ENCODE results near the gene GOLGA6L7. TPM values are rescaled to one million over a fixed set of nuclear protein-coding genes. Genes with fewer than 3 reads are reported as not detected.
A peak's percentile ranks its signal among the peaks of the same experiment; 100 is the strongest.
"Not testable (repeated sequence)": the region's sequence is repeated elsewhere in the genome, so short reads cannot be mapped to it uniquely, and the experiment has no call there.

GOLGA6L7 gene
- total RNA-seq = not detected in 2 replicates

DNA sequence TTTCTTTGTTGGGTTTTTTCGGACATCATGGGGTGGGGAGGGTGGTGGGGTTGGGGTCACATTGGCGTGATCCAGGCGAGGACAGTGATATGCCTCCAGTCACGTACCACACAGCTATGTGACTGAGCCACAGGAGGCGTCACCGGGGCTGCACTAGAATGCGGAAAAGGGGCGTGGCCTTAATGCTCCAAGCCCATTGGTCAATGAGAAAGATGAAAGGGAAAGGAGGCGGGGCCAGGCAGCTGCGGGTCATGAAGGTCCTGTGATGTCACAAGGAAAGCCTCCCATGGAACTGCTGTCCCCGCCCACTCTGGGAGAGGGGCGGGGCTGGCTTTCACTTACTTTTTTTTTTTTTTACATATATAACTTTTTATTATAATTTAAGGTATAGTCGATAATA, at the start of gene GOLGA6L7:
TSS of gene GOLGA6L7 (minus strand) at position 124 of the 400 bp plus-strand sequence. CDS start at position 29, 95 bp downstream.
- DNase-seq (ENCODE audit: low read depth in 2 of 2) = not testable (repeated sequence)

DNA sequence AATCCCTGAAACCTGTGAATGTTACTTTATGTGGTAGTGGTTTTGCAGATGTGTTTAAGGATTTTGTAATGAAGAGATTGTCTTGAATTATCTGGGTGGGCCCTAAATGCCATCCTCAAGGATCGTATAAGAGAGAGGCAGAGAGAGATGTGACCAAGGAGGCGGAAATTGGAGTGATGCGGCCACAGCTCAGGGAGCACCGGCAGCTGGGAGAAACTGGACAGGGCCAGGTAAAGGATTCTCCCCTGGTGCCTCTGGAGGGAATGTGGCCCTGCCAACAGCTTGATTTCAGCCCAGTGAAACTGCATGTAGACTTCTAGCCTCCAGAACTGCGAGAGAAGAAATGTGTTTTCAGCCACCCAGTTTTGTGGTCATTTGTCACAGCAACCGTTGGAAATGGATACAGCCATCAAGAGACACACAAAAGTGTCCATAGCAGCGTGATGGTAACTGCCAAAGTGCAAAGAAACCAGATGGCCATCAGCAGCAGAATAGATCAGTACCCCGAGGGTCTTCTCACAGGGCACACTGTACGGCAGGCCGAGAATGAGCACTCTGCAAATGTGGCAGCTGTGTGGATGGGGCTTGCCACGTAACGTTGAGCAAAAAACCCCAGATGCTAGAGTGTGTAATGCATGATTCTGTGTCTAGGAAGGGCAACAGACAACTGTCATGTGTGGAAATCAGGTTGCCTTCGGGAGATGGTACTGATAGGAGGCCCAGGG, 49.6 kb upstream of the GOLGA6L7 start:
- no peak for DNase-seq (ENCODE audit: low read depth in 2 of 2)

DNA sequence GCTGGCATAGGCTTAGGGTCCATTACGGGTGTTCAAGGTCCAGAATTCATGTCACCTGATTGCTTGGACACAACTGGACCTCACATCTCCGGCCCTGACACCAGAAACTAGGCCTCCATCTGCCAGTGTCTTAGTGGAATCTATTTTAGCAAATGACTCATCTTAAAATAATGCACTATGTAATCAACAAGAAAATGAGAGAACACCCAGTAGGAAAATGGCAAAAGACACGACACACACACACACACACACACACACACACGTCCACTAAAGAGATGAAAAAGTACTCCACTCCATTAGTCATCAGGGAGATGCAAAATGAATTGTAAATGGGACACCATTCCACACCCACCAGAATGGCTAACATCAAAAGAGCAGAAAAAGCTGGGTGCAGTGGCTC, 48.5 kb upstream of the GOLGA6L7 start:
- DNase-seq (ENCODE audit: low read depth in 2 of 2) = peak in 1 of 2 donors; percentile 52

DNA sequence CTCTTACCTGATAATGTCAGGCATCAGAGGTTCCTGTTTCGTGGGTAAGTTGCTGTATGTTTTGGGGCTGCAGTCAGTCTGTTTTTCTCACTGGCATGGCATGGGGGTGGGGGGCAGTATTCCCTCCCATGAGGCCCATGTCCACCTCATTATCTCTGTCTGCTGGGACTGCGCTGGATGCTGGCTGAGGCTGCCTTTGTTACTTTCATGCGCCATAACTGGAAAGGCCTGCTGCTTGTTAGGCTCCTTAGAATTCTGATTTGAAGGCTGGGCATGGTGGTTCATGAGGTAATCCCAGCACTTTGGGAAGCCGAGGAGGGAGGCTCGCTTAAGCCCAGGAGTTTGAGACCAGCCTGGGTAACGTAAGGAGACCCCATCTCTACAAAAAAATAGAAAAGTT, 47.1 kb upstream of the GOLGA6L7 start:
- no peak for DNase-seq (ENCODE audit: low read depth in 2 of 2)

DNA sequence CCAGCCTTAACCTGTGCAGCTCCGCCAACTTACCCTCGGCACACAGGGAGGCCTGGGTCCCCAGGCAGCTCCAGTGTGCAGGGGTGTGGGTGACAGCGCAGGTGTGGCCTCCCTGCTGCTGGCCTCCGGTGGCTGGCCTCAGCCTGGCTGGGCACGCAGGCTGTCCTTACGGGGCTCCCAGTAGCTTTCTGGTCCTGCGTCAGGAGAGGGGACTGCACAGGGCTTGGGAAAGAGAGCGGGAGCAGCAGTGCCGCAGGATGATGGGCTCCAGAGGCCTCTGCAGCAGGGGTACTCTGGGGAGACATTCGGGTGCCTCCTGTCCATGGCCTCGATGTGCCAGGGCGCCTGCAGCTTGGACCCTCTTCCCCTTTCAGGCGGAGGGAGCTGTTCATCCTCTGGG, 46.7 kb upstream of the GOLGA6L7 start:
- DNase-seq (ENCODE audit: low read depth in 2 of 2) = no peak

DNA sequence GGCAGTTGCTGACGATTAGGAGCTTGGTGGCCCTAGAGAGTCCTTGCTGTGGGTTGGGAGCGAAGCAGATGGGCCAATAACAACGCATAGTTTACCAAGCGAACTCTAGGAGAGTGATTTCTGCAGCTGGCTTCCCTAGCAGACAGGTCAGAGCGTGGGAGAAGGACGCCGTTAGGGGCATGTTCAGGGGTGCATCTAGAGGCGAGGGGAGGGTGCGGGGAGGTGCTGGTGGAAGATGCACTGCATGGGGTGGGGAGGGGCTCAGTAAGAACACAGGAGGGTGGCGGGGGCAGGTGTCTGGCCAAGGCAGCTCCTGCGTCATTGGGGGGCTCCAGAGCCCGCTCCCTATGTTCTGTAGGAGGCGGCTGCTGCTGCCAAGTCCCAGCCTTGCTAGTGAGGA, 46.2 kb upstream of the GOLGA6L7 start:
- DNase-seq (ENCODE audit: low read depth in 2 of 2) = no peak

GRCh38 chr15:28892789-28893610, 44.6 kb upstream of the GOLGA6L7 start:
- DNase-seq (ENCODE audit: low read depth in 2 of 2) = no peak

DNA sequence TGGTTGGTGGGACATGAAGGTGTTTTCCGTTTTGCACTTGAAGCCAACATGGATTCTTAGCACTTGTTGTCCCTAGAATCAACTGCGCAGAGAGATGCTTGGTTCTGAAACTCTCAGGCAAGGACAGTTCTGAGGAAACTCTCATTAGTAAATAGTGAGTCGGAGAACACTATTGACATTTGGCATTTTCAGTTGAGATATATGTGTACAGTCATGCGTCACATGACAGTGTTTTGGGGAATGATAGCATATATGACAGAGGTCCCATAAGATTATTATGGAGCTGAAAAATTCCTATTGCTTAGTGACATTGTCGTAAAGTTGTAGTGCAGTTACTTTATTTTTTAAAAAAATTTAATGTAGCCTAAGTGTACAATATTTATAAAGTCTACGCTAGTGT, 43.1 kb upstream of the GOLGA6L7 start:
- no peak for DNase-seq (ENCODE audit: low read depth in 2 of 2)

DNA sequence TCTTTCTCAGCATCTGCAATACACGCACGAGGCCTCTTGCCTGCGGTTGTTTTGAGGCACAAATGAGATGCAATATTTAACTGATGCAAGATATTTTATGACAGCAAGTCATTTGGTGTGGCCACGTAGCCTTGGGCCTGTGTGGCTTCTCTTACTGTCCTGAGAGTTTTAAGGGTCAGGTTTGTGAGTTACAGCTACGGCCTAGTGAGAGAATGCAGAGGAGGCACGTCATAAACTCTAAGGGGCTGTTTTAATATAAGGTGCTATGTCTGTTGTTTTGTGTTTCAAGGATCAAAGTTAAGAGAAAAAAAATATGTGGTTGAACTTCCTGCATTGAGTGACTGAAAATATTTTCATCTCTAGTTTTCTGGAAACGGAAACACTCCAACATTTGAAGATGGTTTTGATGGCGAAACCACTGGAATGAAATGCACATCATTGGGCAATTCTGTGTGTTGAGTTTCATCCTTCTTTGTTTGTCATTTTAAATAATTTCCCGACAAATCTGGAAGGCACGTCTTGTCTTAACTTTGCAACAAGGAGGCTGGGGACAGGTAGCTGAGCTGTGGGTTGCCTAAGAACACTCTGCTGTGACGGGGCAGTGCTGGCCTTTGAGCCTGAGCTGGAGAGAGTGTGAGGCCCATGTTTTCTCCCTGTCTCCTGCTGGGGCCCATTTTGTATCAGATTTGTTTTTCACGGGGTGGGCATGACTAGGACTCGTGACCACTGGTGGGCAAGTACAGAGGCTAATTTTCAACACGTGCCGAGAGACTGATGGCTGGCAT, 42.5 kb upstream of the GOLGA6L7 start:
- no peak for DNase-seq (ENCODE audit: low read depth in 2 of 2)

- DNase-seq (ENCODE audit: low read depth in 2 of 2) = not testable (repeated sequence)
Observed at GRCh38 chr15:28890291-28890690, 41.8 kb upstream of the GOLGA6L7 start.

DNA sequence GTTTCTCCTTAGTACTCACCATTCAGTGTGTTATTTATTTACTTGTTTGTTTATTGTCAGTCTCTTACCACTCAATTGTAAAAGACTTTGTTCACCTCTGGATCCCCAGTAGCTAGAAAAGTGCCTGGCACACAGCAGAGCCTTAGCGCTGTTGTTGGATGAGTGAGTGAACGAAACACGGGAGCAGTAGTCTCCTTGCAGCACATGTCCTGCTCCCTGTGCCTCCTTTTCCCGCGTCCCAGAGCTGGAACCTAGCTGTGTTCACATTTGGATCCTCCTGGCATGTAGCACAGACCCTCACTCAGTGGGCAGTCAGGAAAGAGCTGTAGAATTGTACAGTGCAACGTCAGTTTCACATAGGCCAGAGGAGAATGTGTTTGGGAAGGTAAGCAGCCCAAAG, 41.4 kb upstream of the GOLGA6L7 start:
- DNase-seq (ENCODE audit: low read depth in 2 of 2) = not testable (repeated sequence)

DNA sequence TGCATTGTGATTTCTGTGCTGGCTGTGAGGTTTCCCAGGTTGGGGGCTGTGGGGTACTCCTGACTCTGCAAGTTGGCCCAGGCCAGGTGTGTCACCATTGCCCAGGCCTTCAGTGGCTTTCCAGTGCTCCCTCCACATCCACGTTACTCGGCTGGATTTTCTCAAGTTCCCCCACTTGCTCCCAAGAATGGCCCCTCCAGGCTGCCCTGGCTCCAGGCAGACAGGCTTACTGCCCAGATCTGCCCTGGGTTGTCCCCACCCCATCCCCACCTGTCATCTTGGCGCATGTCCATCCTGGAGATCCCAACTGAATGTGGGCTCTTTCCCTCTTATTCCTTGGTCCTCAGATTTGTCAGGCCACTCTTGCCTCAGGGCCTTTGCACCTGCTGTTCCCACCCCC, 40.9 kb upstream of the GOLGA6L7 start:
- no peak for DNase-seq (ENCODE audit: low read depth in 2 of 2)

- no peak for DNase-seq (ENCODE audit: low read depth in 2 of 2)
Observed at GRCh38 chr15:28888900-28889299, 40.5 kb upstream of the GOLGA6L7 start.

DNA sequence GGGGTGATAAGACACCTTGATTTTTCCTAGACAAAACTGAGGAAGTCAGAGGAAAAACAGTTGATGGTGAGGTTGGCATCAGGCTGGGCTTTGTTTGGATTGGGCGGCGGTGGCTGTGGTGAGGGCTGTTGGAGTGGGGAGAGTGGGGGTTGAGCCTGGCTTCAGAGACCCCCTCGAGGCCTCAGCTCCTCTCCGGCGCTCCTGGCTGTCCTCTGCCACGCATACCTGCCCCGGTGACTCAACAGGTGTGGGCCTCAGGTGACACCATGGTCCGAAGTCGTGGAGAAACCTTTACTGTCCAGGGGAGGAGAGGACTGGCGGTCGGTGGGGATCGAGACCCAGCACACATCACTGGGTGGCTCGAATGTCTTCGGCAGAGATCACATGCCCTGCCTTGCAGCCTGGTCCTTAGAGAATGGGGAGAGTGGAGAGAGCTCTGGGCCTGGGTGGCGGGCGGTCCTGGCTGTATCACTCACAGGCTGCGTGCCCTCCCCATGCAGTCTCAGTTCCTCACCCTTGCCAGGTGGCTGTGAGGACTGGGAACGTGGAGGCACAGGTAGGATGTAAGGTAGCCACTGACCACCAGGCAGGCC, 40.0 kb upstream of the GOLGA6L7 start:
- DNase-seq (ENCODE audit: low read depth in 2 of 2) = no peak

DNA sequence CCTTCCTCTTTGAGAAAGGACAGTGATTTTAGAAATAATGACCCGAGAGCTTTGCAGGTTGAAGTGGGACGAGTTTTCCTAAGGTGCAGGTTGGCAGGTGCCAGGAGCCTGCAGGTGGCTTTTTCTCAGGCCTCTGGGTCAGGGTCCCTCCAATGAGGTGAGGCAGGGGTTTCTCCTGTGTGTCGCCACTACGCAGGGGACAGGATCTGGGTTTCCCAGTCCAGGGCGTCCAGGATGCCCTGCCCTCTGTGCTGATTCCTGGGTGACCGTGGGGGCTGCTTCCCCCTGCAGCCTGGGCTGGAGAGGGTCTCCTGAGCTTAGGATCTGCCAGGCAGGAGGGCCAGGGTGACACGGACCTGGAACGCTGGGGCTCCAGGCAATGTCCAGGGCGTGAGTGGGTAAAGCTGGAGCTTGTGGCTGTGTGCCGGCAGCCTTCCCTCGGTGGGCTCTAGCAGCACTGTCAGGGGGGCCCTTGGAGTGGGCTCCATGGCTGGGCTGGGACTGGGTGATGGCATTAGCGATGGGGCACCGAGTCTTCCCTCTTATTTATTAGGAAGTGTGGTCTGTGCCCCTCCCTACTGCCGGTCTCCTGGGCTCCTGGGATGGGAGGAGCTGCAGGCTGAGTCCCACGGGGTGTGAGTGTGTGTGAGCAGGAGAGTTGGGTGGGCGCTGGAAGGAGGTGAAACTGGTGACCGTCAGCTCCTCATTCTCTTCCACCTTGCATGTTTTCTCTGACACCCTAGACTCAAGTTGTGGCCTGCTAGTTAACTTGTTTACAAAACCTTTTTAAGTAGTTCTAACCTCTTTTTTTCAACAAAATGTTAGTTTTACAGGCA, 39.1 kb upstream of the GOLGA6L7 start:
- no peak for DNase-seq (ENCODE audit: low read depth in 2 of 2)

DNA sequence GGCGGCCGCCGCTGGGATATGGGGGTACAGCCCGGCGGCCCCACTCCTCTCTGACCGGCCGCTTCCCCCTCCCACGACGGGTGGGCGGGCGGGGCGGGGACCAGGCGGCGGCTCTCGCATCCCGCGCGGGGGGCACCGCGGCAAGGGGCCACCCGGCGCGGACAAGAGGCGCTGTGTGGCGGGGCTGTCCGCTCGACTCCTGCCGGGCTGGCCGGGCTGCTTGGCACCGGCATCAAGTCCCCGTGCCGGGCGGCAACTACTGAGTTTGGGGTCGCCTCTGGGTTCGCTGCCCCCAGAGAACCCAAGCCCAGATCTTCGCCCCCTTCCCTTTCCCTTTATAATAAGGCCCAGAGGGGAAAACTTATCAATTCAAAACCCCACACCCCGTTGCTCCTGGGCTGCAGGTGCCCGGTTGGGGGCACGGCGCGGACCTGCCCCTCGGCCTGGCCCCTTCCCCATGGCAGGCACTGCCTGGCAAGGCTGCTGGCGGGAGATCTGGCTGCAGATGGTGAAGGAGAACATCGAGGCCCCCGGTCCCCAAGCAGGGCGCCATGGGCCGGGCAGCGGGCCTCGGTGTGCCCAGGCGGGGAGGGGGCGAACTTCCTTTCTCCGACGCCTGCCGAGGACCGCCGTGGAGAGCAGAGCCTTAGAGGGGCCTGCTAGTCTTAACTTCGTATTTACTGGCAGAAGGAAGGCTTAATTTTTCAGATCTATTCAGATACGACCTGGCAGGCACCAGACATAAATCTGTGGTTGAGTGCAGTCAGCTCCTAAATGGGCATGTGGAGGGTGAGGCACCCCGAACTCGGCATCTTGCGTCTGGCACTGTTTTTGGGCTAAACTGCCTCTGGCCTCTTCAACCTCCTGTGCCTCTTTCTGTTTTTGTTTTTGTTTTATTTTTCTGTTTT, 38.2 kb upstream of the GOLGA6L7 start:
- no peak for DNase-seq (ENCODE audit: low read depth in 2 of 2)

GRCh38 chr15:28885630-28886430, 37.4 kb upstream of the GOLGA6L7 start, which contains the start of gene APBA2:
Gene APBA2 (plus strand): TSS chr15:28885974. CDS start chr15:29053885, 167,911 bp downstream.
- DNase-seq (ENCODE audit: low read depth in 2 of 2) = peak in 1 of 2 donors; percentile 32

DNA sequence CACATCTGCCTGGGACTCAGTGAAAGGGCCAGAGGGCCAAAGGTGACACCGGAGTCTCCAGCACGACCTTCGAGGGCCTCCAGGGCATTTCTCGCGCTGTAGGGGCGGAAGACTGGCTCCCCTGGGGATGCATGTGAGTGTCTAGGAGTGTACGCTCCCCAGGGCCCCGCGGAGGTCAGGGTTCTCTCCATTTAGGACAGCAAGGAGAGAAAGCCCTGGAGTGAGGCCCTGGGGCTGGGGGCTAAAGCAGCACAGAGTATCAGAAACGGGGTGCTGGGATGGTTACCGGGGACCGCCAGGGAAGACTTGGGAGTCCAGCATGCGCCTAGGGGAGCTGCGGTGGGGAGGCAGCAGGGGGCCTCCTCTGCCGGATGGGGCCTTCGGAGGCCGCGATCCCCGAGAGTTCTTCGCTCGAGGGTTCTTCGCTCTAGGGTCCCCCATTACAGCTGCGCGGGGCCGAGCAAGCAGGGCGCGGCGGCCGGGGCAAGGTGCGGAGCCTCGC, 36.7 kb upstream of the GOLGA6L7 start:
- DNase-seq (ENCODE audit: low read depth in 2 of 2) = no peak

All from dermis microvascular lymphatic vessel endothelial cell (primary cell).